Islet precursor cell (in vitro differentiated cells): Measurements from ENCODE around the gene PAFAH2.

Experiments
- DNase-seq: peaks from one replicate; pipeline ENCODE4 v3.0.0-alpha.2; 2018

The PAFAH2 gene

DNA sequence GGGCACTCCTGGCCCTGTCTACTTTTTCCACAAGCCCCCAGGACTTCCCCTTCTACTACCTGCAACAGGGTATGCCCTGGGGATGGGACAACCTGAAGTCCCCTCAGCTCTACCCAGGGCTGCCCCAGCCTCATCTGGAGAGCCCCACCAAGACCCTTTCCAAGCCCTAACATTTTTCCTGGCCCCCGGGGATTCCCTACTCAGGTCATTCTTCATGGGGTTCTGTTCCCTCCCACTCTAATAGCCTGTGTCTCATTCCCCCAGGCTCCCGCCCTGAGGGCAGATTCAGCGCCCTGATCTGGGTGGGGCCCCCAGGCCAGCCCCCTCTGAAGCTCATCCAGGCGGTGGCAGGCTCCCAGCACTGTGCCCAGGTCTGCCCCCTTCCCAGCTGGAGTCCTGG is 33.3 kb upstream of the PAFAH2 start:
- no peak for DNase-seq

DNA sequence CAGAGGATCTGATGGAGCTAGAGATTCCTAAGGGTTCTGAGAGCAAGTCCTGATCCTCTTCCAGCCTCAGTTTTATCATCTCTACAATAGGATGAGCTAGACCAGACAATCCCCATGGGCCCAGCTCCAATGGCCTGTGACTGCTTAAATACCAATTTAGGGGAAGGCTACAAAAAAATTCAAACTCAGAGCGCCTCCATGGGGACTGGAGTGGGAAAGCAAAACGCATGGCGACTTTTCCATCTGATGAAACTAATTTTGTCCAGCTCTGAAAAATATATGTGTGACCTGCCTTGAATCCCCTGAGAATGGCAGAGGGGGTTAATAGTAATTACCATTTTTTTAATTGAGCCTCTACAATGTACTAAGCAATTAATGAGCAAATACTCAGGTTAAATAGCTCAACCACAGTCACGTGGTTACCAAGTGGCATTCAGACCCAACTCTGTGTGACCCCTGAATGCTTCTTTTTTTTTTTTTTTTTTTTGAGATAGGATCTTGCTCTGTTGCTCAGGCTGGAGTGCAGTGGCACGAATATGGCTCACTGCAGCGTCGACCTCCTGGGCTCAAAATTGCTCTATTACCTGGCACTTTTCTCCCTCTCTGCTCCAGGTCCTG is 32.1 kb upstream of the PAFAH2 start:
- no peak for DNase-seq

DNA sequence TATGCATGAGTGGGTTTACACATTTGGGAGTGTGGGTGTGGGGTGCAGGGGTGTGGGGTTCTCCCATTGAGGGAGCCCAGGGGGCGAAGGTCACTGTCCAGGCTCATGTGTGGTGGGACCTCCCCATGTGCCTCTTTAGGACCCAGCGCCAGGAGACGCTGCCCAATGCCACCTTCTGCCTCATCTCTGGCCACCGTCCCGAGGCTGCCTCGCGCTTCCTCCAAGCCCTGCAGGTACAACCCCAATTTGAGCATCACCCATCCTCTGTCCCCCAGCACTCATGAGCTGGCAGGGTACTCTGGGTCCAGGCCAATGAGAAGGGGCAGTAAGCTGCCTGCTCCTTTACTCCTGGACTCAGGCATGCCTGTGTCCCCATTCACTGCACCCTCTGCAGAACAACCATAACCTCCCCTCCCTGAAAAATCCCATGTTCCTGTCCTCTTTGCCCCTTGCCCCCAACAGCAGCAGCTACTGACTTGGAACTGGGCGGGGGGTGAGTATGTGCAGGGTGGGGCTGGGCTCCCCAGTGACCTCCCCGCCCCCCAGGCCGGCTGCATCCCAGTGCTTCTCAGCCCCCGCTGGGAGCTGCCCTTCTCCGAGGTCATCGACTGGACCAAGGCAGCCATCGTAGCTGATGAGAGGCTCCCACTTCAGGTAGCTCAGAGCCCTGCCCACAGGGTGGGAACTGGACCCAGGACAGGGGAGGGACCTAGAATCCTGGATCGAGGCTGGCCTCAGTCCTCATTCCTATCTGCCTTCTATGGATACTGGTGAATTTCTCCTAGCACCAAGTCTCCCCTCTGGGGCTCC is 31.4 kb upstream of the PAFAH2 start:
- DNase-seq = no peak

DNA sequence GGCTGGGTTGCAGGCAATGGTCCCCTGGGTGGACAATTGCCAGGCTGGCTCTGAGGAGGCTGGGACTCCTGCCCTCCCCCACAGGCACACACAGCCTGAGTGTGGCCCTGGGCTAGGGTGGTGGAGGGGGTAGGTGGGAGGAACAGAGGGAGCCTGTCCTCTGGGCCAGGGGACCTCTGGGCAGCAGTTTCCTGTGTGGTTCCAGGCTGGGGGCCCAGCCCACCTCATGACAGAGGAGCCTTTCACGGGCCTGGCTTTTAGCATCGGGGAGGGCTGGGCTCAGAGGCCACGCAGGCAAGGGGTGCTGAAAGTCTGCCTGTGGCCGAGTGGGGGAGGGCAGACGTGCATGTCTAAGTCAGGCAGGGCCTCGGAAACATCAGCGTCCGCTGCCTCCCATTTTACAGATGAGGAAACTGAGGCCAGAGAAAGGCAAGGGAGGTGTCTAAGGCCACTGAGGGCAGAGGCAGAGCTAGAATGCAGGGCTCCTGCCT is 30.7 kb upstream of the PAFAH2 start:
- peak; percentile 91 for DNase-seq

DNA sequence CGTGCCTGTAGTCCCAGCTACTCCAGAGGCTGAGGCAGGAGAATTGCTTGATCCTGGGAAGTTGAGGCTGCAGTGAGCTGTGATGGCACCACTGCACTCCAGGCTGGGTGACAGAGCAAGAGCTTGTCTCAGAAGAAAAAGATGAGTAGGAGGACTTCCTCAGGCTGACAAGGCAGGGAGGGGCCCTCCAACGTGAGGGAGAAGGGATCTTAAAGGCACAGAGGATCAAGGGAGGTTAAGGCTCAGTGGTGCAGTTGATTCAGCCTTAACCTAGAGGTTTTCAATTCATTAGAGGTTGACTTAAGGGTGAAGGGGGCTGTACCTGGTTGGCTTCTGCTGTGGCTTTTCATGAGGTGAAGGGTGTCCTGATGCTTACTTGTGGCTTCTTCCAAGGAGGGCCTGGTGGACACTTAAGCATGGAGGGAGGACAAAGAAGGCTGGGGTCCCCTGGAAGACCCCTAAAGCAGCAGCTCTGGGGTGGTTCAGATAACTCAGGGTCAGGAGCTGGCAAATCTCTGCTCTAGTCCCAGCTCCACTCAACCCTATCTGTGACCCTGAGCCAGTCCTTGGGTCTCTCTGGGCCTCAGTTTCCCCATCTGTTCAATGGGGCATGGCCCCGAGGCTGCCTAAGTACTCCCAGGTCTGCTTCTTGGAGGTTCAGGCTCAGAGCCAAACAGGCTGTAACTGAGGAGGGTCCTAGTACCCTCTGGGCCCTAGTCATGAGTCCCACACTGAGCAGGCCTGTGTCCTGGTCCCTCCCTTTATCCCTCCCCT is 30.0 kb upstream of the PAFAH2 start:
- no peak for DNase-seq

DNA sequence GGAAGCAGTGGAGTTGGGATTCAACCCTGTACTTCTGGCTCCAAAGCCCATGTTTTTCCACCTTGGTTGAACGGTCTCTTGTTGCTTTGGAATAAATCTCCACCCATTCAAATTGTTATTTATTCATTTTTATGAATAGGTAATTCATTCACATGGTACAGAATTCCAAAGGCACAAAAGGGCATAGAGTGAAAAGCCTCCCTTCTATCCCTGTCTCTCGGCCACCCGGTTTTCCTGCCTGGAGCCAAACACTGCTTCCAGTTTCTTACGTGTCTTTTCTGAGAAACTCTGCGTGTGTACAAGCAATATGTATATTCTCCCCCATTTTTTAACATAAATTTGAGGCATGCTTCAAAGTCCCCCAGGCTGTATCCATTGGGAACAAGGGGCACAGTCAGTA is 27.7 kb upstream of the PAFAH2 start:
- no peak for DNase-seq

DNA sequence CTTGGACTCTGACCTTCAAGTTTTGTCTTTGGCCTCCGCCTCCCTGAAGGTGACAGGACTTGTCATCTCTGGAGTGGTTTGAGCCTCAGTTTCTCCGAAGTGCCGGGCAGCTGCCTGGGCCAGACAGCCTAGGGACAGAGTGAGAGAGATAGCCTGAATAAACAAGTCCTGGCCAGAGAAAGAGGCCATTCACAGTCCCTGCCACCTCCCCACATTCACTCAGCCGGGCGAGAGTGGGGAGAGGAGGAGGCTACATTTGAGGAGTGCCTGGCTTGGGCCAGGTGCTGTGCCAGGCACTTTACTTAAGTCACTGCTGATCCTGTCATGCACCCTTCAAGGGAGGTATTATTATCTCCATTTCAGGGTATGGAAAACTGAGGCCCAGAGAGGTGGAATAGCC is 27.2 kb upstream of the PAFAH2 start:
- DNase-seq = no peak

DNA sequence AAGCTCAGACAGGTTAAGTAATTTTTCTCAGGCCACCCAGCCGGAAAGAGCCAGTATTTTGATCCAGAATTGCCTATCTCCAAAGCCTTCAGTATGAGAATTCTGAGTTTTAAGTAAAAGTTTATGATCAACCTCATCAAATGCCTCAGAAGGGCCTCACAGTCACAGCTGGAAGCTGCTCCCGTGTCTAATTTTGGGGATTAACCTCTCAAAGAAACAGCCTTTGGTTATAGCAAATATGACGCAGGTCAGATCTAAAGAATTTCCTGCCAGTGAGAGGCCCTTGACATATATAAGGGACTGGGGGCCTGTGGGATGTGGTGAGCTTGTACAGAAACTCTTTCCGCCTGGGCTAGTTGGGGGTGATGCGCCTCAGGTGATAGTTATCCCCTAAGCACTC is 26.0 kb upstream of the PAFAH2 start:
- no peak for DNase-seq

DNA sequence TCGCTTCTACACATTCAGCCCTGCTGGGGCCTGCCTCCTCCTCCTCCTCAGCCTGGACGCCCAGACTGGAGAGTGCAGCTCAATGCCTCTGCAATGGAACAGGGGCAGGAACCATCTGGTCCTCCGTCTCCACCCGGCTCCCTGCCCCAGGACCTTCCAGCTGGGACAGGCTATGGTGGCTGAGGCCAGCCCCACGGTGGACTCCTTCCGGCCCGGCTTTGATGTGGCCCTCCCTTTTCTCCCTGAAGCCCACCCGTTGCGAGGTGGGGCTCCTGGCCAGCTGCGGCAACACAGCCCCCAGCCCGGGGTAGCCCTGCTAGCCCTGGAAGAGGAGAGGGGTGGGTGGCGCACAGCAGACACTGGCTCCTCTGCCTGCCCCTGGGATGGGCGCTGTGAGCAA is 25.1 kb upstream of the PAFAH2 start:
- DNase-seq = no peak

DNA sequence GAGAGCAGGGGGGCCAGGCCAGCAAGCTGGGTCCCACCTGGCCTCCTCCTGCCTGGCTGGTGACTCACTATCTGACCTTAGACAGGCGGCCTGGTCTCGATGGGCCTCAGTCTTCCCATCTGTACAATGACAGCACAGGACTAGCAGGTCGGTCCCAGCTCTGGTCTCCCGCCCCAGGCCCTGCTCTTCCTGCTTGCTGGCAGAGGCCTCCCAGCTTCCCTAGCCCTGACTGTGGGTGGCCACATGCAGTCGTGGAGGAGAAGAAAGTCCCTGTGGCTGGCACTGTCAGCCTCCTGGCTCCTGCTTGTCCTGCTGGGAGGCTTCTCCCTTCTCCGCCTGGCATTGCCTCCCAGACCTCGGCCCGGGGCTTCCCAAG is 24.5 kb upstream of the PAFAH2 start:
- DNase-seq = no peak

DNA sequence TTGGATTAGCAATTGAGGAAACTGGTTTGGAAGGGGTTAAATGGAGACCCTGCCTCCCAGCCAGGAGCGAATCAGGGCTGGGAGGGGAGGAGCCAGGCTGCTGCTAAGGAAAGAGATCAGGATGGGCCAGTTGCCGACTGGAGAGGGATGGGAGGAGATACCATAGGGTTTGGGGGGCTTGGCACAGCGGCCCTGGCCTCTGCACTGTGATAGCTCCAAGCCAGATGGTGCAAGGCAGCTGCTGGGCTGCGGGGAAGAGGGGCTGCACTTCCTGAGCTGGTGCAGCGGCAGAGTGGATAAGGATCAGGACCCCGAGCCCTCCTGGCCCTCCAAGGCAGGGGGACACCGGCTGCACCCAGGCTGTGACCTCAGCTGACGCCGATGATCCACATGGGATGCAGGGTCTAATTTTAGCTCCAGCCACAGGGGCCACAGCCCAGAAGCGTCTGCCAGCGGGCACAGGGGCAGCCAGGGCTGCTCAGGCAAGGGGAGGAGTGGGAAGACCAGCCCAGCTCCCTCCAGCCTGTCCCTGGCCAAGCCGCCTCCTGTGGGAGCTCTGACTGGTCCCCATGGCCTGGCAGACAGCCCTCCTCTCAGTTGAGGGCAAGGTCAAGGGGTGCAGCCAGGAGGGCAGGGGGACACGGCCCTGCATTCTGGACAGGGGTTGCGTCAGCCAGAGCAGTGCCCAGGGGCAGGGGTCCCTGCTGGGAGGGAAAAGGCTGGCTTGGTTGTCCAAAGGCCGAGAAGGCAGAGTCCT is 24.0 kb upstream of the PAFAH2 start, which contains the start of gene EXTL1:
EXTL1 (plus strand) TSS at position 129 of the 757 bp plus-strand sequence. CDS start 872 bp downstream, outside the sequence.
- peak; percentile 86 for DNase-seq

DNA sequence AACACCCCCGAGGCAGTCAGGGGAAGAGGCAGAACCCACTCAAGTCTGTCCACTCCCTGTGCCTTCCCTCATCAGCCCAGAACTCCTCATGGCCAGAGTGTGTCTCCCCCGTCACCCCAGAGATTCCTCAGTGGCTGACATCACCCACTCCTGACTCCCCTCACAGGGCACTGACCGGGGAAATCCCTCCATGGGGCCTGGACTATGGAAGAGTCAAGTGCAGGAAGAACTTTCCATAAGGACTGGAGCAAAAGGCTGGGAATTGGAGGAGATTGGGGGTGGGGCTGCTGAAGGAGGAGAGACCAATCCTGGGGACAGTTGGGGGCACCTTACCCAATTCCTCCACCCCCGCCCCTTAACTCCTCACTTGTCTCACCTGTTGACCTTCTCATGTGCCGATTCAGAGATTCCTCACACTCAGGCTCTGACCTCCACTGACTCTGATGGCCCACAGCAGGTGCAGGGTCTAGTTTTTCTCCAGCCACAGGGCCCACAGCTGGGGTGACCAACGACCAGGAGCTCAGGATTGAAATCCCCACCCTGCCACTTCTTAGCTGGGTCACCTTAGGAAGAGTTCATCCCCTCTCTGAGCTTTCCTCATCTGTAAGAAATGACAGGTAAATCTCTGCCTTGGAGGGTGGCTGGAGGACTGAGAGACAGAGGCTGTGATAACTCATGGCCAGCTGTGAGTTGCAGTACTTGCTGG is 23.2 kb upstream of the PAFAH2 start:
- DNase-seq = no peak

DNA sequence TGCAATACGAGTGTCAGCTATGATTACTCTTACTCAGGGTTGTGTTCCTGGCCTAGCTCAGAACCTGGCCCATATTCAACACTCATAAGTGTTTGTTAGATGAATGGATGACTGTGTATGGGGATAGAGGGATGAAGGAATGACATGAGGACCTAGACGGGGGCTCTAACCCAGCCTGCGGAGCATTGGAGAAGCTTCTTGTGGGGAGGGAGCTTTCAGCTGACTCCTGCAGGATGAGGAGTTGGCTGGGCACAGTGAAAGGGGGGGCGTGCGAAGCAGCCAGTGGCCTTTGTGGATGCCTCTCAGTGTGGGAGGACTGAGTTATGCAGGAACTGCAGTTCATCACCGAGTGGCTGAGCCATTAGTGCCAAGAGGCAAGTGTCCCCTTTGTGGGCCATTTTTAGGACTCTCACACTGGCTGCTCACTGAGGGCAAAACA is 22.5 kb upstream of the PAFAH2 start:
- DNase-seq = no peak

DNA sequence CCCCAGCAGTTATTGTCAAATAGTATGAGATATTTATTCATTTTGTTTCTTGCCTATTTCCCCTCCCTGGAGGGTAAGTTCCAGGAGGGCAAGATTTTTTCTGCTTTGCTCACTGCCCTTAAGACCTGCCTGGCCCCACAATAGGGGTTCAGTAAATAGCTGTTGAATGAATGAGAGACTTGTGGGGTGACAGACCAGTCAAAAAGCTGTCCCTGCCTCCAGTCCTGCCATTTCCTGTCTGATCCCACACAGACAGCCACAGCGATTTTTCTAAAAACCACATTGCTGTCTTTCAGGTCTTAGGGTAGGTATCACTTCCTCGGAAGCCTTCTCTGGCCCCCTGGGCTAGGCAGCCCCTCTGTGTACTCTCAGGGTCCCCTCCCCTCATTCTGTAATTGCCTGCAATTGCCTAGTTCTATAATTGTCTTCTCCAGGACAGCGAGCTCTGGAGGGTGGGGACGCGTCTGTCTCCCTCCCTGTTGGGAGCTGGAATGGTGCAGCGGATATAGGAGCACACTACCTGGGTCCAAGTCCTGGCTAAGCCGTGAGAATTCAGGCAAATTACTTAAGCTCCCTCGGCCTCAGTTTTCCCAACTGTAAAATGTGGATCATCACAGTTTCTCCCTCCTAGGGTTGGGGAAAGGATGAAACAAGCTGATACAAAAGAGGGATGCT is 21.9 kb upstream of the PAFAH2 start:
- no peak for DNase-seq

DNA sequence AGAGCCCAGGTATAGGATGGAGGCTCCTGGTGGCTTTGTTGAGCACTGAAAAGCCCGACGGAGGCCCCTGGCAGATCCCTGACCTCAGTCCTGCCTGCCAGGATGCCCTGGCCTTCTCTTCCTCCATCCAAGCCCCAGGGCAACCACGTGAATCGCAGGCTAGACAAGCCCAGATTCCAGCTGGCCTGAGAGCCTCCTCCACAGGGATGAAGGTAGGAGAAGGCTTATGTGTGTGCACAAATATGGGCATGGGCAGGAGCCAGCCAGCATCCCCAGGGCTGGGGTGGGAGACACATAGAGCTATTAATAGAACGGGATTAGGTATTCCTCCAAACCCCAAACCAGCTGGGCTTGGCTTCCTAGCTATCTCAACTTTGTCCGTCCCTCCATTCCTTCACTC is 19.7 kb upstream of the PAFAH2 start:
- no peak for DNase-seq

DNA sequence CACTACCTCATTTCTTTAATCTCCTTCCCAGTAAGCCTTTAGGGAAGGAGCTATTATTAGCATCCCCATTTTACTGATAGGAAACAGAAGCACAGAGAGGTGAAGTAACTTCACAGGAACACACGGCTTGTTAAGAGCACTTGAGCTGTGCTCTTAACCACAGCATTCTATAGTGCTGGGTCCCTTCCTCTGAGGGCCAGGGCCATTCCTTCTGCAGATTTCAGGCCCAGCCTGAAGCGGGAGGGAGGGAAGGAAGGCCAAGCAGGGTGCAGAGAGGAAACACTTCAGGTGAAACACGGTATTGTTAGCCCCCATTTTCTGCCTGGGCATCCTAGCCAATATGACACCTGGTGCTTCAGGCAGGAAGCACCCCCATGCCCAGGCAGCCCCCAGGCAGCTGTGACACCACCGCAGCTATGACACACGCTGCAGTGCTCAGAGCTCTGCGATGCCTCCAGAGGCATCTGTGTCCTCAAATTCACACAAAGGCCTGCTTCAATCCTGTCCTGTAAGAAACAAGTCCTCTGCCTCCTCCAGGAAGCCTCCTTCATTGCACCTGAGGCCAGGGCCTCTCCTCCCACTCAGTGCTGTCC is 19.2 kb upstream of the PAFAH2 start:
- DNase-seq = no peak

DNA sequence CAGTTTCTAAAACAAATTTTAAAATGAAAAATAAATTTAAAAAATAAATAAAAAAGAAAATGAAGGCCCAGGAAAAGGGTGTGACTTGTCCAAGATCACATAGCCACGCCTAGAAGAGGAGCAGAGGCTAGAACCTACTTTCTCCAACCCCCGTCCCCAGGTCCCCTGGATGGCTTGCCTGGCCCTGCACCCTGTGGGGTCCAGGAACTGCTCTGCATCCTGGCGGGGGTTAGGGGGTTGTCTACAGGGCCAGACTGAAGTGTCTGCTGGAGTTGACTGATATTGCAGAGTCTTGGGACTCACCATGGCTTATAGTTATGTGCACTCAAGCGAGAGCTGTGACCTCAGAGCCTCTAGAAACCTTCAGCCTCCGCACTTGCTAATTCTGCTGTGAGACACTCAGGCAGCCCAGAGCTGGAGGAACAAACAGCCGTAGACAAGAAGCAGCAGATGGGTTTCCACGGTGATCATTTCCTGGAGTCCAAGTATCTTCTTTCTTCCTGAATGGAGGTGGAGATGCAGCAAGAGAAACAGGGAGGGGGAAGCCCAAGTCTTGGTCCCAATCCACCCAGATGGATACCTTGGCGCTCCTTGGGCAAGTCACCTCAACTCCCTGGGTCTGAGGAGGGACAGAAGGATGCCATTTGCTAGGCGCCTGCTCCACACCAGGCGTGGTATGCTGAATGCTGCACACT is 18.5 kb upstream of the PAFAH2 start:
- no peak for DNase-seq

DNA sequence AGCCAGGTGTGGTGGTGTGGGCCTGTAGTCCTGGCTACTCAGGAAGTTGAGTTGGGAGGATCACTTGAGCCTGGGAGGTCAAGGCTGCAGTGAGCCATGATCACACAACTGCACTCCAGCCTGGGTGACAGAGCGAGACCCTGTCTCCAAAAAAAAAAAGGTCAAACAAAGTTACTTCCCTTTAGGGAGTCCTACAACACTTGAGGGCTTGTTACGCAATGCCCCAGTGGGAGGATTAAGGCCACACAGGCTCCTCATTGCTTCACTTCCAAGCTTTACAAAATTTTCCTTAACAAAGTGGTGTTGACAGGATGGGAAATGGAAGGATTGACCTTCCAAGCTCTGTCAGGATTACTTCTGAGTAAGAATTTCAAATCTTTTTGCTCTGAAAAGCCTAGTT is 17.5 kb upstream of the PAFAH2 start:
- DNase-seq = no peak

DNA sequence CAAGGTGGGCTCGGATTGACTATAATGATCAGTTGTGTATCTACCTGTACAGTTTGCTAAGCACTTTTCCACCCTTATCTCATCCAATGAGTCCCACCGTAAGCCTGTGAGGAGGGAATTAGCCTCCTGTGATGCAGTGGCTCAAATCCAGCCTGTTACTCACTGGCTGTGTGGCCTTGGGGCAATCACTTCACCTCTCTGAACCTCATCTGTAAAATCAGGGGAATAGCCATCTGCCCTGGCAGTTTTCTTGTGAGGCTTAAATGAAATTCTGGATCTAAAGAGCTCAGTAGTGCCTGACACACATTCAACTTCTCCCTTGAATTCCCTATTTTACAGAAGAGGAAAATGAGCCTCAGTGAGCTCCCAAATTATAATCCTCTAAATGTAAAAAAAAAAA is 16.3 kb upstream of the PAFAH2 start:
- no peak for DNase-seq

DNA sequence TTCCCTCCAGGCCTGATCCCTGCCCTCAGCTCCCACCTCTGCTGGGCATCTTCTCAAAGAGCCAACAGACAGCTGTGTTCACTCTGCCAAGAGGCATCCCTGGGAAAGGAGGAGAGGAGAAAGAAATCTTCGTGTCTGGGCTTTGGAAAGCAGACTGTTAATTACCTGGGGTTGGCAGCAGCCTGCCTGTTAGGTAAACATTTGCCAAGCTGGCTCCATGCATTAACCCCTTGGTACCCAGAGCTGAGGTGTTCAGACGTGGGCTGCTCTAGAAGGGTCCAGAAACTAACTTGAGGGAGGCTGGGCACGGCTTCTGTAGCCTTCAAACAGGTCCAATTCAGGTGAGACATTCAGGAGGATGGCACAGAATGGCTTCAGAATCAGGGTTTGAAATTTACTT is 15.0 kb upstream of the PAFAH2 start:
- no peak for DNase-seq

DNA sequence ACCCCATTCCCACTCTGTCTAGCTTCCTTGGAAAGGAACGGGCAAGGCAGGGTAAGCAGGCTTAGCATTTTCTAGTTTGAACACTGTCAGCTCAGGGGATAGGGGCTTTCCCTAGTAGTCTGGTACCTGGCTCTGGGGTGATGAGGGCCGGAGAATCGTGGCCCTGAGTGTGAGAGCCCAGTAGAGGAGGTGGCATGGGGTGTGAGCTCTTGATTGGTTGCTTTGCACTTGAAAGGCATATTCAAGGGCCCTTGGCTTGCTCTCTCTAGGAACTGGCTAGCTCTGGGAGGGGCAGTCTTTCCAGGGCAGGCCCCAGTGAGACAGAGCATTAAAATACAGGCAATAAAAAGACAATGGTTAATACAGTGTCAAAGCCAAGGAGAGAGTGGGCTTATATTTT is 13.0 kb upstream of the PAFAH2 start:
- DNase-seq = no peak
